GM12872 (cell line): Measurements from ENCODE around the gene BRAF.

Experiments
- CTCF ChIP-seq: IDR thresholded peaks from 3 replicates; pipeline ENCODE4 v1.5.1; 2011; ENCODE audit warnings: low read depth, mild to moderate bottlenecking, low read length, moderate library complexity; ENCODE audit not compliant: insufficient read depth

BRAF gene

GRCh38 chr7:140680886-140681285, 243.8 kb downstream of the BRAF start:
- TF ChIP-seq CTCF = no peak

DNA sequence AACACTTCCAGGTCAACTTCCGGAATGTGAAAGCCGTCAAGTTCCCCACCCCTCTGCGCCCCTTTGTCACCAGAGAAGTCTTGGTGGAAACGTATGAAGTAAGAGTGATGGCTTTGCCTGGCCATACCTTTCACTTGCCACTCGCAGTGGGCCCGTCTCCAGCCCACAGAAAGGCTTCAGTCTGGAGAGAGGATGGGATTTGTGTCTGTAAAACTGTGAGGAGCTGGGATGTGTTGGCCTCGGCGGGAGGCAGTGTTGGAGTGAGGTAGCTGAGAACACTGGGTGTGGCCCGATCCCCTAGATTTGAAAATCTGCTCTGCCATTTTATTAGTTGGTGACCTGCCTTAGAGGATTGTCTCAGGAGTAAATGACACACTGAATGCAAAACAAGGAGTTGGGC, 245.5 kb downstream of the BRAF start:
- no peak for TF ChIP-seq CTCF

- TF ChIP-seq CTCF = no peak
Observed at GRCh38 chr7:140678816-140679130, 246.0 kb downstream of the BRAF start.

DNA sequence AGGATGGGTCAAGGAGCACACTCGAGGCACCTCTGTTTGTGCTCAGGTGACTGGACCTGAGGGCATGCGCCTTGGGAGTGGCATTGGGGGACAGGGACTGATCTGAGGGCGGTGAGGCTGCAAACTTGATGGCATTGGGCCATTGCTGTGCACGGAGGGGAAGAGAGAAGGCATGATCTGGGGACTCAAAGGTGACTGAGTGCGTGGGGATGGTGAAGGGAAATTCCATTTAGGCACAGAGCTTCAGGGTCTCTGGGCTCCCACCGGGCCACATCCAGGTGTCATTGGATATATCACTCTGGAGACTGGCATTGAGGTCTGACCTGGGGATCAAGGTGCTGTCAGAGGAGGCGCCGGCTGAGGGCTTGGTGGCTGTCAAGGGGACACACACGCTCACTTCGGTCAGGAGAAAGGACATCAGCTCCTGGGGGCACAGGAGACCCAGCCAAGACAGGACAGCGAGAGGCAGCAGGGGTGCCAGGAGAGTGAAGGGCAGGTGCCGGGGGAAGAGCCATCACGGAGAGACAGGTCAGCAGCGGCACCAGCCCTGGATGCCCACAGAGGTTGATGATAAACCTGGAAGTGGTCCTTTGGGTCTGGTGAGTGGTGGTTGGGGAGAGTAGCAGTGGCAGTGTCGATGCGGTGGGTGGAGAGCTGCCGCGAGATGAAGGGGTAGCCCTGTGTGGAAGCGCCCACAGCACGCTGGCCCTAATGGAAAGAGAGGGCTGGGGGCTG, 246.5 kb downstream of the BRAF start:
- no peak for TF ChIP-seq CTCF

DNA sequence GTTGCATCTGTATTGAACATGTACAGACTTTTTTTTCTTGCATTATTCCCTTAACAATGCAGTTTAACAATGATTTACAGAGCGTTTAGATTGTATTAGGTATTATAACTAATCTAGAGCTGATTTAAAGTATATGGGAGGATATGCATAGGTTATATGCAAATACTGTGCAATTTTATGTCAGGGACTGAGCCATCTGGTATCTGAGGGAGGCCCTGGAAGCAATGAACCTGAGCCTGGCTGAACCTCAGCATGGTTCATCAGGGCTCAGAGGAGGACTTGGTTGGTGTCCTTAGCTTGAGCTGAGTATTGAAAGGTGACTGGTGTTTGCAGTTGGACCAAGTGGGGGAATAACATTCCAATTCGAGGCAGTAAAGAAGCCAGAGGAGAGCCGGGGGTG, 247.2 kb downstream of the BRAF start:
- no peak for TF ChIP-seq CTCF

DNA sequence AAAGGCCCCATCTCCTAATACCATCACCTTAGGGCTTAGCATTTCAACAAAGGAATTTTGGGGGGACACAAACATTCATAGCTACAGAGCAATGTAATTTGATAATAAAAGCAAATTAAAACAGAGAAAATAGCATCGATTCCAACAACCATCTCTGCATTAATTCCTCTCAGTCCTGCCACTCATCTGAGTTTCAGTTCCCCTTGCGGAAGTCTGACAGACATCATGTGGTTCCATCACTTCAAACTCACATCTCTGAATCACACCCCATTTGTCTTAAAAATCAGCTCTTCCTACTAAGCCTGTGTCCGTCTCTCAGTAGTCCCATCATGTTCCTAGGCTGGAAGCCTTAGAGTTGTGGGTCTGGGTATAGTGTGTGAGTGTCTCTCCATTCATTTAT, 248.4 kb downstream of the BRAF start:
- TF ChIP-seq CTCF = no peak

- no peak for TF ChIP-seq CTCF
Observed at GRCh38 chr7:140675726-140676125, 249.0 kb downstream of the BRAF start.
